ENCODE results near the gene MTUS2.

- no peak for TF ChIP-seq POLR2A (IDR thresholded peaks at IDR 0.05; ENCODE audit: extremely low read depth, insufficient read length)
- TF ChIP-seq MAX (IDR thresholded peaks at IDR 0.05; ENCODE audit: low read depth, low read length), result no peak
Observed at GRCh38 chr13:29479716-29480492, 659.8 kb downstream of the MTUS2 start.
